ENCODE data around the gene FAM168B.
"Not testable (repeated sequence)": the region's sequence is repeated elsewhere in the genome, so short reads cannot be mapped to it uniquely, and the experiment has no call there.

Gene FAM168B

GRCh38 chr2:131094463-131095281, 1.4 kb upstream of the FAM168B start:
- DNase-seq = peak; percentile 34

GRCh38 chr2:131093696-131094462, 619 bp upstream of the FAM168B start:
- peak; percentile 59 for DNase-seq

- no peak for DNase-seq
Measured at GRCh38 chr2:131092458-131093005, 728 bp downstream of the FAM168B start.

GRCh38 chr2:131085646-131086045, 7.6 kb downstream of the FAM168B start:
- no peak for DNase-seq

- no peak for DNase-seq
Measured at GRCh38 chr2:131081190-131081589, 12.1 kb downstream of the FAM168B start.

- not testable (repeated sequence) for DNase-seq
Measured at GRCh38 chr2:131079931-131080330, 13.3 kb downstream of the FAM168B start.

GRCh38 chr2:131077966-131078365, 15.3 kb downstream of the FAM168B start:
- no peak for DNase-seq

- no peak for DNase-seq
Measured at GRCh38 chr2:131077182-131077846, 15.9 kb downstream of the FAM168B start.

GRCh38 chr2:131076707-131077106, 16.6 kb downstream of the FAM168B start:
- no peak for DNase-seq

- DNase-seq = not testable (repeated sequence)
Measured at GRCh38 chr2:131075578-131075977, 17.7 kb downstream of the FAM168B start.

GRCh38 chr2:131068172-131068571, 25.1 kb downstream of the FAM168B start:
- DNase-seq = not testable (repeated sequence)

- no peak for DNase-seq
Measured at GRCh38 chr2:131067465-131068125, 25.7 kb downstream of the FAM168B start.

- no peak for DNase-seq
Measured at GRCh38 chr2:131064589-131065512, 28.4 kb downstream of the FAM168B start.

GRCh38 chr2:131063501-131064283, 29.6 kb downstream of the FAM168B start:
- DNase-seq = no peak

GRCh38 chr2:131058920-131059319, 34.3 kb downstream of the FAM168B start:
- DNase-seq = no peak

GRCh38 chr2:131058214-131058843, 34.9 kb downstream of the FAM168B start:
- no peak for DNase-seq

- DNase-seq = no peak
Measured at GRCh38 chr2:131056932-131057287, 36.4 kb downstream of the FAM168B start.

- DNase-seq = no peak
Measured at GRCh38 chr2:131056204-131056931, 36.9 kb downstream of the FAM168B start.
